GM19468 (cell line): ENCODE results near the gene GRM8.

Experiments used
- ATAC-seq: cut with Tn5 transposase; IDR thresholded peaks from one replicate; pipeline ENCODE4 v1.9.1; 2021; ENCODE audit warnings: mild to moderate bottlenecking, moderate library complexity, moderate number of reproducible peaks; ENCODE audit not compliant: unreplicated experiment; ENCODE audit errors: extremely low read depth

GRM8 gene

GRCh38 chr7:127041689-127042452 is 210.9 kb downstream of the GRM8 start:
- no peak for ATAC-seq

- no peak for ATAC-seq
Observed at GRCh38 chr7:127040042-127040441, 212.7 kb downstream of the GRM8 start.

- ATAC-seq: no peak
Observed at GRCh38 chr7:127039541-127039940, 213.2 kb downstream of the GRM8 start.

- no peak for ATAC-seq
Observed at GRCh38 chr7:127035203-127035849, 217.4 kb downstream of the GRM8 start.

- no peak for ATAC-seq
Observed at GRCh38 chr7:127034186-127034806, 218.4 kb downstream of the GRM8 start.

- no peak for ATAC-seq
Observed at GRCh38 chr7:127029823-127030222, 222.9 kb downstream of the GRM8 start.

GRCh38 chr7:127021857-127022256 is 230.9 kb downstream of the GRM8 start:
- no peak for ATAC-seq

- no peak for ATAC-seq
Observed at GRCh38 chr7:127021019-127021738, 231.6 kb downstream of the GRM8 start.

GRCh38 chr7:127018889-127019288 is 233.9 kb downstream of the GRM8 start:
- no peak for ATAC-seq

- ATAC-seq: no peak
Observed at GRCh38 chr7:127017196-127017595, 235.5 kb downstream of the GRM8 start.

- no peak for ATAC-seq
Observed at GRCh38 chr7:127000725-127001124, 252.0 kb downstream of the GRM8 start.

- ATAC-seq: no peak
Observed at GRCh38 chr7:126996659-126997058, 256.1 kb downstream of the GRM8 start.

- ATAC-seq: no peak
Observed at GRCh38 chr7:126993626-126994213, 259.0 kb downstream of the GRM8 start.

- no peak for ATAC-seq
Observed at GRCh38 chr7:126988022-126988421, 264.7 kb downstream of the GRM8 start.

GRCh38 chr7:126979722-126980121 is 273.0 kb downstream of the GRM8 start:
- ATAC-seq: no peak

GRCh38 chr7:126978865-126979264 is 273.9 kb downstream of the GRM8 start:
- no peak for ATAC-seq

GRCh38 chr7:126973066-126973465 is 279.7 kb downstream of the GRM8 start:
- ATAC-seq: no peak

GRCh38 chr7:126972571-126972970 is 280.2 kb downstream of the GRM8 start:
- ATAC-seq: no peak

- no peak for ATAC-seq
Observed at GRCh38 chr7:126959649-126960048, 293.1 kb downstream of the GRM8 start.

GRCh38 chr7:126958367-126958766 is 294.4 kb downstream of the GRM8 start:
- ATAC-seq: no peak
